HepG2 (cell line): ENCODE data around the gene RUBCNL. TPM values are rescaled to one million over a fixed set of nuclear protein-coding genes. Genes with fewer than 3 reads are reported as not detected.

ENCODE experiments used
- ATAC-seq: fragments of 200-7000 bp; cut with Tn5 transposase; 3 replicates; pipeline ENCODE4 v1.9.1; 2020; ENCODE audit warnings: mild to moderate bottlenecking, moderate library complexity
- BruUV-seq: library from RNA; stranded (reverse); fragments of 400-500 nt; replicated peaks from 2 replicates; lab custom pipeline; 2021; lab: Mats Ljungman, UMichigan
- CTCF ChIA-PET: fragments of 300-600 bp; formaldehyde crosslinking; extraction: SDS; loops from one replicate; lab custom pipeline; 2021; ENCODE audit warnings: low total read pairs, inconsistent platforms, low intra/inter-chr PET ratio; lab: Yijun Ruan, JAX
- POLR2A ChIA-PET: fragments of 350-600 bp; sonication (Branson Sonifier 250); formaldehyde crosslinking; loops from one replicate; lab custom pipeline; 2020; ENCODE audit warnings: antibody characterized with exemption, inconsistent platforms; lab: Yijun Ruan, JAX
- DNase-seq: peaks from one replicate; pipeline ENCODE4 v3.0.0-alpha.2; 2015; ENCODE audit warnings: low spot score
- FAIRE-seq: peaks from 3 replicates; lab custom pipeline; 2011; peaks lifted over from hg19 to GRCh38; lab: Jason Lieb, UNC
- H2AFZ ChIP-seq: one replicate; pipeline ENCODE4 v1.6.1; 2011; ENCODE audit warnings: low read length, inconsistent platforms
- H3K27ac ChIP-seq: fragments of 300-600 bp; 3 replicates; pipeline ENCODE4 v1.8.0; 2011; ENCODE audit warnings: mixed run types, mild to moderate bottlenecking, mixed read lengths, low read length, inconsistent platforms; ENCODE audit not compliant: insufficient read depth; ENCODE audit errors: extremely low read length
- H3K27me3 ChIP-seq, 2 experiments: fragments of 200-600 bp in 1 of 2; 2 replicates in 1 of 2; 3 replicates in 1 of 2; pipeline versions ENCODE4 v1.6.0 to v1.8.0; 2011; ENCODE audit warnings: low read length in 2 of 2, mild to moderate bottlenecking in 2 of 2, moderate library complexity in 2 of 2, inconsistent platforms in 1 of 2; ENCODE audit not compliant: insufficient read depth in 2 of 2, control insufficient read depth in 1 of 2
- H3K36me3 ChIP-seq, 2 experiments: fragments of 200-600 bp in 1 of 2; replicated peaks in 1 of 2; 2 replicates in 1 of 2; 3 replicates in 1 of 2; pipeline versions ENCODE4 v1.5.1 to v1.8.0; 2011; ENCODE audit warnings: low read length in 2 of 2, inconsistent platforms in 1 of 2; ENCODE audit not compliant: insufficient read depth in 2 of 2, control insufficient read depth in 1 of 2
- H3K4me1 ChIP-seq: 2 replicates; pipeline ENCODE4 v1.5.1; 2012; ENCODE audit warnings: low read length, inconsistent platforms; ENCODE audit not compliant: insufficient read depth
- H3K4me2 ChIP-seq: 2 replicates; pipeline ENCODE4 v1.6.0; 2011; ENCODE audit warnings: low read depth, low read length, inconsistent platforms
- H3K4me3 ChIP-seq, 3 experiments: fragments of 200-600 bp in 1 of 3; sonication (generic), shearing (Covaris generic) in 1 of 3; replicated peaks in 1 of 3; 2 replicates each; pipeline ENCODE4 v1.5.1; 2011 to 2016; ENCODE audit warnings: low read length in 3 of 3, inconsistent platforms in 2 of 3, low read depth in 2 of 3, mild to moderate bottlenecking in 2 of 3, control low read depth in 1 of 3, mixed read lengths in 1 of 3; ENCODE audit not compliant: insufficient read depth in 1 of 3
- H3K79me2 ChIP-seq: one replicate; pipeline ENCODE4 v1.6.1; 2011; ENCODE audit warnings: low read length, inconsistent platforms; ENCODE audit not compliant: insufficient read depth
- H3K9ac ChIP-seq: 2 replicates; pipeline ENCODE4 v1.6.0; 2011; ENCODE audit warnings: mild to moderate bottlenecking, low read depth, low read length, inconsistent platforms; ENCODE audit not compliant: insufficient read depth
- H3K9me3 ChIP-seq: 2 replicates; pipeline ENCODE4 v1.5.1; 2012; ENCODE audit warnings: mild to moderate bottlenecking, low read length
- H4K20me1 ChIP-seq: 2 replicates; pipeline ENCODE4 v1.6.0; 2011; ENCODE audit warnings: inconsistent platforms, mild to moderate bottlenecking, low read length, moderate library complexity; ENCODE audit not compliant: insufficient read depth
- ATF2 ChIP-seq: sonication (generic); formaldehyde crosslinking; IDR thresholded peaks from 2 replicates; pipeline ENCODE4 v1.4.0; 2020; ENCODE audit warnings: missing genetic modification reagents
- BRD4 ChIP-seq: sonication (generic); formaldehyde crosslinking; IDR thresholded peaks from 2 replicates; pipeline ENCODE4 v1.4.0; 2020; ENCODE audit warnings: missing genetic modification reagents
- FOXA3 ChIP-seq: IDR thresholded peaks from 2 replicates; pipeline ENCODE4 v1.6.1; 2016; ENCODE audit warnings: missing genetic modification reagents, missing compliant biosample characterization
- IKZF1 ChIP-seq: fragments of 450-650 bp; IDR thresholded peaks from 2 replicates; pipeline ENCODE4 v1.7.1; 2016
- KDM2A ChIP-seq: sonication (generic); formaldehyde crosslinking; IDR thresholded peaks from 2 replicates; pipeline ENCODE4 v1.4.0; 2020; ENCODE audit warnings: low read depth, missing genetic modification reagents, borderline replicate concordance
- NONO ChIP-seq, 2 experiments: fragments of 450-650 bp in 1 of 2; sonication (generic) in 1 of 2; formaldehyde crosslinking in 1 of 2; IDR thresholded peaks in 1 of 2; conservative IDR thresholded peaks in 1 of 2; 2 replicates each; pipeline versions ENCODE4 v1.6.1 to v1.8.0; 2017 to 2022; ENCODE audit warnings: mild to moderate bottlenecking in 1 of 2, missing genetic modification reagents in 1 of 2, moderate library complexity in 1 of 2
- NR2F1 ChIP-seq, 2 experiments: fragments of 450-650 bp in 1 of 2; formaldehyde crosslinking in 1 of 2; IDR thresholded peaks; 2 replicates each; pipeline versions ENCODE4 v1.5.0 to v1.6.1; 2016 to 2020; ENCODE audit warnings: mild to moderate bottlenecking in 1 of 2, missing compliant biosample characterization in 1 of 2, missing genetic modification reagents in 1 of 2, moderate library complexity in 1 of 2
- TARDBP ChIP-seq: sonication (generic); formaldehyde crosslinking; IDR thresholded peaks from 2 replicates; pipeline ENCODE4 v1.8.0; 2022; ENCODE audit warnings: mild to moderate bottlenecking, missing genetic modification reagents
- TFE3 ChIP-seq: IDR thresholded peaks from 2 replicates; pipeline ENCODE4 v1.6.1; 2016
- ZBTB44 ChIP-seq: sonication (generic); formaldehyde crosslinking; IDR thresholded peaks from 2 replicates; pipeline ENCODE4 v1.4.0; 2020; ENCODE audit warnings: missing genetic modification reagents
- ZC3H4 ChIP-seq: sonication (generic); formaldehyde crosslinking; IDR thresholded peaks from 2 replicates; pipeline ENCODE4 v1.4.0; 2020; ENCODE audit warnings: missing genetic modification reagents, borderline replicate concordance
- ZNF234 ChIP-seq: sonication (generic); formaldehyde crosslinking; conservative IDR thresholded peaks from 2 replicates; pipeline ENCODE4 v1.5.1; 2020; ENCODE audit warnings: mild to moderate bottlenecking, missing genetic modification reagents
- ZNF616 ChIP-seq: sonication (generic); formaldehyde crosslinking; IDR thresholded peaks from 2 replicates; pipeline ENCODE4 v1.5.0; 2020; ENCODE audit warnings: low read depth, mild to moderate bottlenecking, missing genetic modification reagents
- ZNF850 ChIP-seq: sonication (generic); formaldehyde crosslinking; conservative IDR thresholded peaks from 2 replicates; pipeline ENCODE4 v1.9.0; 2021; ENCODE audit warnings: mild to moderate bottlenecking, missing genetic modification reagents
- ZZZ3 ChIP-seq: sonication (generic); formaldehyde crosslinking; IDR thresholded peaks from 2 replicates; pipeline ENCODE4 v1.4.0; 2020; ENCODE audit warnings: missing genetic modification reagents, mild to moderate bottlenecking, borderline replicate concordance
- WGBS: methylation state at CpG from one replicate; pipeline ENCODE4 v1.1.6; 2017; ENCODE audit warnings: low lambda C conversion rate; 5-methylcytosine and 5-hydroxymethylcytosine counted together
- in situ Hi-C: cut with HindIII; loops from 2 replicates; pipeline ENCODE4 v1.10.0; 2017; ENCODE audit warnings: low pct_unique_long_range_greater_than_20kb; ENCODE audit not compliant: extremely low pct_ligation_motif_present
- intact Hi-C: fragments of 100-400 bp; cut with micrococcal nuclease; formaldehyde crosslinking; loops from one replicate; pipeline ENCODE4 v1.10.0; 2022; ENCODE audit not compliant: unreplicated experiment
- polyA plus RNA-seq, 8 experiments: library from polyadenylated mRNA; depleted of rRNA in 3 of 8; stranded (reverse) in 7 of 8; unstranded in 1 of 8; fragments of >200 nt; fragmentation: Illumina TruSeq in 4 of 8; extraction: Trizol in 4 of 8; gene quantifications; 2 replicates each; pipeline versions ENCODE4 v1.2.1 to v1.2.3, GENCODE V29; 2011 to 2016; ENCODE audit warnings: low read depth in 4 of 8, missing spikeins in 1 of 8, mixed read lengths in 1 of 8; ENCODE audit not compliant: insufficient read depth in 1 of 8
- total RNA-seq, 5 experiments: library from RNA; depleted of rRNA; stranded (reverse); fragments of >200 nt; fragmentation: Illumina TruSeq; extraction: Trizol; gene quantifications; 2 replicates each; pipeline ENCODE4 v1.2.3, GENCODE V29; 2016; ENCODE audit warnings: low read depth in 1 of 5
- TF ChIP-seq, protein P1 (sequence below): sonication (generic); formaldehyde crosslinking; IDR thresholded peaks from 2 replicates; pipeline ENCODE4 v1.5.0; 2020; ENCODE audit warnings: mild to moderate bottlenecking, low read depth, missing genetic modification reagents, borderline replicate concordance
- TF ChIP-seq, protein P2 (sequence below): sonication (generic); formaldehyde crosslinking; IDR thresholded peaks from 2 replicates; pipeline ENCODE4 v1.5.0; 2020; ENCODE audit warnings: mild to moderate bottlenecking, missing genetic modification reagents

The RUBCNL gene
- total and polyA plus RNA-seq, 2 of the 13 experiments (the other 11 are each of a cell fraction or from before 2014, with no cell fraction given): not detected

DNA sequence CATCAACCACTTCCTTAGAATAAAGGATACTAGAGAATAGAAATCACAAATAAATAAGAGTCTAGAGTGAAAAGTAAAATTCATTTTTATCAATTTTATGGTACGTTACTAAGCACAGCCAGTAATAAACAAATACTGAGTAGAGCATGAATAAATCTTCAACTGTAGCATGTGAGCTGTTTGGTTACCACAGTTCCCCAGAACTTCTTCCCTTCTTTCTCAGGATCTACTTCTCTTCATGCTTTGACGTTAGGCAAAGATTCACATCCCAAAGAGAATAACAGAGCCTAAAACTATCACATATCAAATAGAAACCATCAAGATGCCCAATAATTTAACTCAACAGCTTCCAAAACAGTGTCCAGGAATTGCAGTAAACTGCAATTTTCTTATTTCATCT lies 7.4 kb downstream of the RUBCNL start:
- no peak for DNase-seq
- H3K4me3 ChIP-seq: no peak overlapping the region
- intact Hi-C loops: no loop called here
- FAIRE-seq: no peak
- no peak for ATAC-seq
- BruUV-seq: no TSS peak
- no peaks in the 10 kb centered on the region for H3K36me3 ChIP-seq
- POLR2A ChIA-PET: no interaction called here
- H3K9me3 ChIP-seq: no peaks in the 10 kb centered on the region
- H3K4me2 ChIP-seq: no peak overlapping the region
- no peak overlapping the region for H3K9ac ChIP-seq
- no peak overlapping the region for H2AFZ ChIP-seq
- H4K20me1 ChIP-seq: no peaks in the 10 kb centered on the region
- peaks cover 0 to 7% of the 10 kb centered on the region in 2 experiments; a peak in 3 of 5 replicates for H3K27me3 ChIP-seq
- CTCF ChIA-PET: no interaction called here
- in situ Hi-C loops: no loop called here
- WGBS: 4% methylated on average over 2 of the region's 2 CpGs
- H3K27ac ChIP-seq: no peak overlapping the region
- no peaks in the 10 kb centered on the region for H3K4me1 ChIP-seq
- H3K79me2 ChIP-seq: no peaks in the 10 kb centered on the region
- TF ChIP-seq ZBTB44 (CRISPR knock-in tag): no peak
- TF ChIP-seq ZZZ3 (CRISPR knock-in tag): no peak
- no peak for TF ChIP-seq ZNF850
- TF ChIP-seq FOXA3 (CRISPR knock-in tag): no peak
- no peak for TF ChIP-seq ZNF616 (CRISPR knock-in tag)
- TF ChIP-seq, protein P1, sequence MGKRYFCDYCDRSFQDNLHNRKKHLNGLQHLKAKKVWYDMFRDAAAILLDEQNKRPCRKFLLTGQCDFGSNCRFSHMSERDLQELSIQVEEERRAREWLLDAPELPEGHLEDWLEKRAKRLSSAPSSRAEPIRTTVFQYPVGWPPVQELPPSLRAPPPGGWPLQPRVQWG (CRISPR knock-in tag): no peak
- TF ChIP-seq TARDBP (CRISPR knock-in tag): no peak
- no peak for TF ChIP-seq ATF2 (CRISPR knock-in tag)
- TF ChIP-seq NONO (IDR thresholded peaks at IDR 0.05): no peak
- TF ChIP-seq NONO (CRISPR knock-in tag; conservative IDR thresholded peaks at IDR 0.05): no peak
- TF ChIP-seq ZC3H4 (CRISPR knock-in tag): no peak
- no peak for TF ChIP-seq BRD4
- TF ChIP-seq, protein P2, sequence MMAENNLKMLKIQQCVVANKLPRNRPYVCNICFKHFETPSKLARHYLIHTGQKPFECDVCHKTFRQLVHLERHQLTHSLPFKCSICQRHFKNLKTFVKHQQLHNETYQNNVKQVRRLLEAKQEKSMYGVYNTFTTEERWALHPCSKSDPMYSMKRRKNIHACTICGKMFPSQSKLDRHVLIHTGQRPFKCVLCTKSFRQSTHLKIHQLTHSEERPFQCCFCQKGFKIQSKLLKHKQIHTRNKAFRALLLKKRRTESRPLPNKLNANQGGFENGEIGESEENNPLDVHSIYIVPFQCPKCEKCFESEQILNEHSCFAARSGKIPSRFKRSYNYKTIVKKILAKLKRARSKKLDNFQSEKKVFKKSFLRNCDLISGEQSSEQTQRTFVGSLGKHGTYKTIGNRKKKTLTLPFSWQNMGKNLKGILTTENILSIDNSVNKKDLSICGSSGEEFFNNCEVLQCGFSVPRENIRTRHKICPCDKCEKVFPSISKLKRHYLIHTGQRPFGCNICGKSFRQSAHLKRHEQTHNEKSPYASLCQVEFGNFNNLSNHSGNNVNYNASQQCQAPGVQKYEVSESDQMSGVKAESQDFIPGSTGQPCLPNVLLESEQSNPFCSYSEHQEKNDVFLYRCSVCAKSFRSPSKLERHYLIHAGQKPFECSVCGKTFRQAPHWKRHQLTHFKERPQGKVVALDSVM (CRISPR knock-in tag): no peak
- TF ChIP-seq ZNF234 (CRISPR knock-in tag): no peak
- no peak for TF ChIP-seq IKZF1
- no peak for TF ChIP-seq TFE3 (CRISPR knock-in tag)
- no peak for TF ChIP-seq KDM2A (CRISPR knock-in tag)
- no peak for TF ChIP-seq NR2F1 (CRISPR knock-in tag; IDR thresholded peaks at IDR 0.05)
